Adrenal gland (tissue), 5 donors: ENCODE results near the gene TRAF3.

Source experiments
- POLR2A ChIP-seq, 2 donors: fragments of 450-650 bp; IDR thresholded peaks; one replicate each; pipeline ENCODE4 v1.6.1; 2017; ENCODE audit warnings: antibody characterized with exemption in 2 of 2, mild to moderate bottlenecking in 2 of 2, moderate library complexity in 1 of 2
- TF ChIP-seq, protein P1 (sequence below), 6 experiments: fragments of 450-650 bp in 4 of 6; fragments of 200-600 bp in 2 of 6; sonication (generic) in 1 of 6; IDR thresholded peaks; 1 replicate in 5 of 6; 2 replicates in 1 of 6; pipeline versions ENCODE4 v1.5.1 to v1.8.0; 2016 to 2021; ENCODE audit warnings: antibody characterized with exemption in 6 of 6, mild to moderate bottlenecking in 2 of 6, moderate library complexity in 1 of 6
- donor health status: DM: no; HTN: no; CAD: no.

DNA sequence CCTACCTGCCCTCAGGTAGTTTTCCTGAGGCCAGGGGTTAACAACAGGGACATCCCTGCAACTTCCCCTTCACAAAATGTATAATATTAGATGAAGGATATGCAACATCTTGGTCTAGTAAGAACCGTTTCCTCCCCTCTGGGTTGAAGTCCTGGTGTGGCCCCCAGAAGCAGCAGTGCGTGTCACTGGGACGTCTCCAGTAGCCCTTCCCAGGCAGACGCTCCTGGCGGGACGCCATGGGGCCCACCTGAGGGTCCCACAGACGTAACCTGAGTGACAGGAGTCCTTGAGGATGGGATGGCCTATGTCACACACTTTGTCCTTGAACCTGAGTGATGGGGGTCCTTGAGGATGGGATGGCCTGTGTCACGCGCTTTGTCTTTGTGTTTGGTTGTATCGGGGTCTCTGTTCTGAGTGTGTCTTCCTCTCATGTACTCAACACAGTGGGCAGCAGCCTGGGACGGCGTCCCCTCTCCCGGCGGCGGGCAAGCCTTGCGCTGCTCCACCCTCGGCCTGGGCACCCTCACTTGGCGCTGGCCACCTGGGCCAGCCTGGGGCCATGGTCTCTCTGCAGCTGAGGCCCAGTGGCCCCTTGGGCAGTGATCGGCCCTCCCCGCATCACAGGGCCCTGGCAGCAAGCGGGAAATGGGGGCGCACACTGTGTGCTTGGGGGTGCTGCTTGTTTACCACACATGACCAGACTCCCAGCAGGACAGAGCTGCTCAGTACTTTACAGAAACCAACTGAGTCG lies 130.9 kb downstream of the TRAF3 start:
- no peak for TF ChIP-seq POLR2A (IDR thresholded peaks at IDR 0.05)
- TF ChIP-seq, protein P1, sequence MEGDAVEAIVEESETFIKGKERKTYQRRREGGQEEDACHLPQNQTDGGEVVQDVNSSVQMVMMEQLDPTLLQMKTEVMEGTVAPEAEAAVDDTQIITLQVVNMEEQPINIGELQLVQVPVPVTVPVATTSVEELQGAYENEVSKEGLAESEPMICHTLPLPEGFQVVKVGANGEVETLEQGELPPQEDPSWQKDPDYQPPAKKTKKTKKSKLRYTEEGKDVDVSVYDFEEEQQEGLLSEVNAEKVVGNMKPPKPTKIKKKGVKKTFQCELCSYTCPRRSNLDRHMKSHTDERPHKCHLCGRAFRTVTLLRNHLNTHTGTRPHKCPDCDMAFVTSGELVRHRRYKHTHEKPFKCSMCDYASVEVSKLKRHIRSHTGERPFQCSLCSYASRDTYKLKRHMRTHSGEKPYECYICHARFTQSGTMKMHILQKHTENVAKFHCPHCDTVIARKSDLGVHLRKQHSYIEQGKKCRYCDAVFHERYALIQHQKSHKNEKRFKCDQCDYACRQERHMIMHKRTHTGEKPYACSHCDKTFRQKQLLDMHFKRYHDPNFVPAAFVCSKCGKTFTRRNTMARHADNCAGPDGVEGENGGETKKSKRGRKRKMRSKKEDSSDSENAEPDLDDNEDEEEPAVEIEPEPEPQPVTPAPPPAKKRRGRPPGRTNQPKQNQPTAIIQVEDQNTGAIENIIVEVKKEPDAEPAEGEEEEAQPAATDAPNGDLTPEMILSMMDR (IDR thresholded peaks at IDR 0.05) = no peak
